Mesothelial cell of epicardium (in vitro differentiated cells): ENCODE results near the gene SPATA25. TPM values are rescaled to one million over a fixed set of nuclear protein-coding genes. Genes with fewer than 3 reads are reported as not detected.

Source experiments
- DNase-seq, 2 experiments: peaks; one replicate each; pipeline ENCODE4 v3.0.0; 2021; ENCODE audit warnings: low spot score in 2 of 2; ENCODE audit not compliant: unreplicated experiment in 2 of 2
- H3K27ac Mint-ChIP-seq: 2 replicates; pipeline ENCODE4 v1.8.0; 2021; ENCODE audit warnings: mixed read lengths
- H3K27me3 Mint-ChIP-seq: 2 replicates; pipeline ENCODE4 v1.8.0; 2021; ENCODE audit warnings: low read depth, mixed read lengths
- H3K36me3 Mint-ChIP-seq: 2 replicates; pipeline ENCODE4 v1.8.0; 2021; ENCODE audit warnings: mixed read lengths
- H3K4me1 Mint-ChIP-seq: 2 replicates; pipeline ENCODE4 v1.8.0; 2021; ENCODE audit warnings: mixed read lengths
- H3K4me3 Mint-ChIP-seq: 2 replicates; pipeline ENCODE4 v1.8.0; 2021; ENCODE audit warnings: mild to moderate bottlenecking, moderate library complexity, mixed read lengths
- H3K9me3 Mint-ChIP-seq: 2 replicates; pipeline ENCODE4 v1.8.0; 2021; ENCODE audit warnings: mixed read lengths
- CTCF ChIP-seq: fragments of 200-600 bp; sonication (generic); IDR thresholded peaks from one replicate; pipeline ENCODE4 v1.5.0; 2021; ENCODE audit warnings: antibody characterized with exemption; ENCODE audit not compliant: unreplicated experiment
- total RNA-seq: library from RNA; stranded (reverse); gene quantifications from 3 replicates; pipeline ENCODE4 v1.2.1, GENCODE V29; 2021

Gene SPATA25
- total RNA-seq, 1 donor from 2014 or later: 3.2 TPM

DNA sequence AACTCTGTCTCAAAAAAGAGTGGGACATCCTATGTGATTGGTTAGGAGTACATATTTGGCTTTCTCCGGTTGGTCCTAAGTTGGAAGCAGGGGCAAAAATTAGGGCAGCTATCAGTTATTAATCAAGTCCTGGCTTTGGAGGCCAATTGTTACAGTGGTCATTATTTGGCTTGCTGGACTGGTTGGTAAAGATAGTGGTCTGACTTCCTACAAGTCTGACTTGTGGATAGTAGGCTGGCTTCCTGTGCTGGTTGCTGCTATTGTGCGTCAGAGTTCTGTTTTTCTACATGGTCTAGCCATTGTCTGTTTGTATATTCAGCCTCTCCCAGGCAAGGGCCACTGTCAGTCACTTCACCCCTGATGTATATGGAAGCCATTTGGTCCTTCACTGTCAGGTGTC is 37.2 kb downstream of the SPATA25 start:
- no peak for DNase-seq
- peaks cover 15% of the 10 kb centered on the region for H3K36me3 Mint-ChIP-seq
- no peak for TF ChIP-seq CTCF
- no peak overlapping the region for H3K27ac Mint-ChIP-seq
- H3K4me3 Mint-ChIP-seq: no peak overlapping the region
- H3K27me3 Mint-ChIP-seq: no peaks in the 10 kb centered on the region
- no peaks in the 10 kb centered on the region for H3K4me1 Mint-ChIP-seq
- no peaks in the 10 kb centered on the region for H3K9me3 Mint-ChIP-seq

GRCh38 chr20:45848969-45849582 is 38.3 kb downstream of the SPATA25 start:
- no peak for DNase-seq
- H3K27ac Mint-ChIP-seq: no peak overlapping the region

DNA sequence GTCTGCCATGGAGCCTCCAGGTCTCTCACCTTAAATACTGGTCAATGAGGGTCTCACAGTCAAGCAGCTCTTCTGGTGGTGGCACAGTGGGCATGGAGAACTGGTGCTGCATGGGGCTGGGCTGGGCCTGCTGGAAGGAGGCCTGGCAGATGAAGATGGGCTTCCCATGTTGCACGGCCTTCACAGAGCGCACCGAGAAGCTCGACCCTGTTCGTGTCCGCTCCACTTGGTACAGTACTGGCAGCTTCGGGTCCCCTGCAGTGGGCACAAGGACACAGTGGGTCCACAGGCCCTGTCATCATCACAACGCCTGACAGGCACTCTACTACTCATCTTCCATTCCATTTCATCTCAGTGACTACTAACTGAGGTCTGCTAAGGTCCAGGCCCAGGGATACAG is 39.0 kb downstream of the SPATA25 start:
- no peaks in the 10 kb centered on the region for H3K9me3 Mint-ChIP-seq
- no peak overlapping the region for H3K4me3 Mint-ChIP-seq
- no peak for DNase-seq
- no peak overlapping the region for H3K27ac Mint-ChIP-seq
- peaks cover 20% of the 10 kb centered on the region for H3K36me3 Mint-ChIP-seq
- no peak for TF ChIP-seq CTCF
- H3K27me3 Mint-ChIP-seq: no peaks in the 10 kb centered on the region
- H3K4me1 Mint-ChIP-seq: no peaks in the 10 kb centered on the region

More at GRCh38 chr20:45848969-45849582, 38.3 kb downstream of the SPATA25 start:
- TF ChIP-seq CTCF: no peak
- peaks cover 19% of the 10 kb centered on the region for H3K36me3 Mint-ChIP-seq
- no peaks in the 10 kb centered on the region for H3K9me3 Mint-ChIP-seq
- H3K27me3 Mint-ChIP-seq: no peaks in the 10 kb centered on the region
- no peaks in the 10 kb centered on the region for H3K4me1 Mint-ChIP-seq
- H3K4me3 Mint-ChIP-seq: no peak overlapping the region

DNA sequence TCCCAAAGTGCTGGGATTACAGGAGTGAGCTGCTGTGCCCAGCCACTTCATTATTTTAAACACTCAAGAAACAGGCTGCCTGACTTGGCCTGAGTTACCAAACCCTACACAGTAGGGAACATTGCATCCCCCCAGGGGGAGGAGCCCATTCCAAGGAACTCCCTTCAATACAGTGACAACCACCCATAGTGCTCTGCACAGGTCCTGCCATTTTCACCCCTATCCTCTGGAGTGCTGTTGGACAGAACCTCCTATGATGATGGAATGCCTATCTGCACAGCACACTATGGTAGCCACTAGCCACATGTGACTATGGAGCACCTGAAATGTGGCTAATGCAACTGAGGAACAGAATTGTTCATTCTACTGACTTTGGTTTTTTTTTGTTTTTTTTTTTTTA is 42.0 kb downstream of the SPATA25 start:
- DNase-seq: no peak

DNA sequence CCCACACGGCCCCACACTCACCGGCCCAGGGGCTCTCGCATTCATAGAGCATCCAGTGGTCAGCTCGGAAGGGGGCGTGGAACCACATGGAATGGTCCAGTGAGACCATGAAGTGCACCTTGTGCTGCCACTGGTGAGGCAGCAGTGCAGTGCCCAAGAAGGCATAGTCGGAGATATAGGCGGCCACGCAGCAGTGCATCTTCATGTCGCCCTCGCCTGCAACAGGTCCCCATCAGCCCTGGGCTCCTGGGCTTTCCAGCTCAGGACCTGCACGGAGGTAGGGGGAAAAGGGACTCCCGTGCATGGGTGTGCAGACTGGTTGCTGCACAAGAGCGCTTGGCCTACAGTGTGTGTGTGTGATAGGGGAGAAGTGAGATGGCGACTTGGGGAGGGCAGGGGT is 43.9 kb downstream of the SPATA25 start:
- Mint-ChIP-seq H3K9me3 (no peaks in the 10 kb centered on the region), H3K4me3 (no peak overlapping the region), H3K27me3 (no peaks in the 10 kb centered on the region), H3K4me1 (peaks cover 3% of the 10 kb centered on the region), H3K27ac (no peak overlapping the region), H3K36me3 (peaks cover 20% of the 10 kb centered on the region)
- DNase-seq: no peak
- no peak for TF ChIP-seq CTCF

More for the DNA sequence above, 42.0 kb downstream of the SPATA25 start:
- Mint-ChIP-seq H3K9me3 (no peaks in the 10 kb centered on the region), H3K27ac (no peak overlapping the region), H3K4me1 (peaks cover 3% of the 10 kb centered on the region), H3K27me3 (no peaks in the 10 kb centered on the region), H3K4me3 (no peak overlapping the region), H3K36me3 (peaks cover 24% of the 10 kb centered on the region)
- no peak for TF ChIP-seq CTCF
